GM19324 (cell line): Measurements from ENCODE around the gene MSI1.

Source experiments
- ATAC-seq: cut with Tn5 transposase; IDR thresholded peaks from one replicate; pipeline ENCODE4 v1.9.1; 2021; ENCODE audit warnings: mild to moderate bottlenecking, moderate library complexity; ENCODE audit not compliant: unreplicated experiment, low FRiP score

Gene MSI1

DNA sequence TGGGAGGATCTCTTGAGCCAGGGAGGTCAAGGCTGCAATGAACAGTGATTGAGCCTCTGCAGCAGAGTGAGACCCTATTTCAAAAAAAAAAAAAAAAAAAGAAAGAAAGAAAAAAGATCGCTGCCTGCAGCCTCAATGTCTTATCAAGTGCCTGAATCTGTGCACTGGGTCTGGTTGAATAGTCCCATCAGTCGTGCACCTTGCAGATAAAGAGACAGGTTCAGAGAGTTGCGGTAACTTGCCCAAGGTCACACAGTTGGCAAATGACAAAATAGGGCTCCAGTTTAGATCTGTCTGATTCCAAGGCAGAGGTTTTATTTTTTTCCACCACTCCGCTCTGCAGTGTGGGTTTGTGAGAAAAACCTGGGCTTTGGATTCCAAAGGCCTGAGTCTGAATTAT is 40.7 kb downstream of the MSI1 start:
- no peak for ATAC-seq

- ATAC-seq, result no peak
Measured at GRCh38 chr12:120327593-120327992, 41.4 kb downstream of the MSI1 start, which contains the start of gene PLA2G1B. Gene PLA2G1B, minus strand, starts transcription at chr12:120327779. Its CDS starts 26 bp downstream, at chr12:120327753.

DNA sequence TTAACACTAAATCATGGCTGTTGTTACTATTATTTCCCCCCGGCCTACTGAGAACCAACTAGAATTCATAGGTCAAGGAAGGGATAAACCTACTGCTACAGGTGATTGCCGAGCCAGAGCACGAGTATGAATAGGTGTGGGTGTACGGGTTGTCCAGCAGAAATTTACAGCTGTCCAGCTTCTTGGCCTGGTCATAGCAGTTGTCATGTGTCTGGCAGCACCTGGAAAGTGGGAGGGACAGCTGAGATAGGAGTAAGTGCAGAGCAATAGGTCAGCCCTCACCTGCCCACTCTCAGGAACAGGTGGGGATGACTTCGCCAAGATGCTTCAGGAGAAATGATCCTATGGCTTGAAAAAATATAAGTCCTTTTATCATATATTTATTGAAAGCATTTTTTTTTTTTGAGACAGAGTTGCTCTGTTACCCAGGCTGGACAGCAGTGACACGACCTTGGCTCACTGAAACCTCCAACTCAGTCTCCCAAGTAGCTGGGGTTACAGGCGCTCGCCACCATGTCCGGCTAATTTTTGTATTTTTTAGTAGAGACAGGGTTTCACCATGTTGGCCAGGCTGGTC is 44.0 kb downstream of the MSI1 start:
- no peak for ATAC-seq

DNA sequence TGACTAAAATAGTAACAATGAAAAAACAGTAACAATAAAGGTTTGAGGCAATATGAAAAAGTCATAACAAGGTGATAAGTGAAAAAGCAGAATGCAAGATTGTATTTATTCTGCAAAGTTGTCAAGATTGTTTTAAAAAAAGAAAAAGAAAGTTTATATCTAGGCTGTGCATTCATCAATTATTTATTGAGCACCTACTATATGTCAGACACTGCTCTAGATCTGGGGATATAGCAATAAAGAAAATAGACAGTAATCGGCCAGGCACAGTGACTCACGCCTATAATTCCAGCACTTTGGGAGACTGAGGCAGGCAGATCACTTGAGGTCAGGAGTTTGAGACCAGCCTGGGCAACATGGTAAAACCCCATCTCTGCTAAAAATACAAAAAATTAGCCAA is 45.2 kb downstream of the MSI1 start:
- no peak for ATAC-seq

DNA sequence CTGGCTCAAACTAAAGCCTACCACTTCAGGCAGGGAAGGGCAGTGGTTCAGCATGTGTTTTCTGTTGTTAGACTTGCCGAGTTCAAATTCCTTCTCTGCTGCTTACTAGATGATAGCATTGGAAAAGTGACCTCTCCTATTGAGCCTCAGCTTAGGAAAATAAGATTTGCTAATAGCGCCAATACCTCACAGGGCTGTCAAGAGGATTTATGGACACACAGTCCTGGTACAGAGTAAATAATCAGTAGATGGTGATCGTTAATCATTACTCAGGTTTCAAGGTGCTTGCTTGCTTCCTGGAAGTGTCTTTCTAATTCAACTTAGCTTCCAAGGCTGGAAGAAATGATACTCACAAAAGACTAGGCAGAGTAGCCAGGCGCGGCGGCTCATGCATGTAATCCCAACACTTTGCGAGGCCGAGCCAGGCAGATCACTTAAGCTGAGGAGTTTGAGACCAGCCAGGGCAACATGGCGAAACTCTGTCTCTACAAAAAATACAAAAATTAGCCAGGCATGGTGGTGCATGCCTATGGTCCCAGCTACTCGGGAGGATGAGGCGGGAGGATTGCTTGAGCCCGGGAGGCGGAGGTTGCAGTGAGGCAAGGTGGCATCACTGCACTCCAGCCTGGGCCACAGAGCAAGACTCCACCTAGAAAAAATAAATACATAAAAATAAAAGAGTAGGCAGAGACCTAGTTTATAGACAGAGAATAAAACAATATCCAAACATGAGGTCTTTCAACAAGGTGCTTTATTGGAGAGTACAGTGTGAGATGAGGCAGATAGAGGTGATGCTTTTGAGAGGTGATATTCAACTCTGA is 47.4 kb downstream of the MSI1 start:
- ATAC-seq, result no peak

GRCh38 chr12:120317224-120318105 is 51.5 kb downstream of the MSI1 start:
- peak; percentile 100 for ATAC-seq

GRCh38 chr12:120316798-120317223 is 52.2 kb downstream of the MSI1 start:
- no peak for ATAC-seq

- ATAC-seq, result no peak
Measured at GRCh38 chr12:120314220-120314619, 54.7 kb downstream of the MSI1 start.

GRCh38 chr12:120301962-120302815 is 66.8 kb downstream of the MSI1 start, which contains the start of gene SIRT4:
Gene SIRT4, plus strand, starts transcription at chr12:120302321. Its CDS starts 1,241 bp downstream, at chr12:120303562.
- peak; percentile 97 for ATAC-seq

DNA sequence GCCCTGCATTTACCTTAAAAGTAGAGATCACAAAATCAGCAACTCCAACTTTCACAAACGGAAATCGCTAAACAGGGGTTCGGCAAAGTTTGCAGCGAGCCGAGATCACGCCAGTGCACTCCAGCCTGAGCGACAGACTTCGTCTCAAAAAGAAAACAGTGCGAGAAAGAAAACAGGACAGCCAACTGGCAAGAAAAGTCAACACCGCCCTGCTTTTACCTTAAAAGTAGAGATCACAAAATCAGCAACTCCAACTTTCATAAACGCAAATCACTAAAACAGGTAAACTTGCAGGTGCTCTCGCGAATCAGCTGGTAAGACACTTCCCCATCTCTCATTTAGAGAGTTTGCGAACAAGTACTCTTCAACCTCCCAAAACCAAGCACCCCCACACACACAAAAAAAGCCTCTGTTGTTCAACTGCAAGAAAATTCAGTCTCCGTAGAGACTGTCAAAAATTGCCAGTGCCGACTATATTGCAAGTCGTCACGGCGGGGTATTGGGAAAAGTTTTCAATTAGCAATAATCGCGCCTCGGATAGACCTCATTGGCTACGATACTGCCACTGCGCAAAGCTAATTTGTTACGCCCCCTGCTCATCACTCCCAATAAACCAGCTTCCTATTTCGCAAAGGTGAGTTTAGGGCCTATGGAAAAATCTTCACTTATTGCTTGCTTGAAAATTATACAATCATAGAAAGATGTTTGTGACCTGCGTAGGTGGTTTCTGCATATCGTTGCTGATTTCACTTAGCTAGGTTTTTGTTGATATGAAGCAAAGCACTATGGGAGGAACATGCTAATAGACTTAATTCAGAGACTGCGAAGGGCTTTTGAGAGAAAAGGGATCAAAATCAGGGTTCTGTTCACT is 76.1 kb downstream of the MSI1 start, which contains the start of gene RNU4-1:
RNU4-1 (minus strand) TSS at position 577 of the 871 bp plus-strand sequence.
- ATAC-seq, result peak; percentile 35

DNA sequence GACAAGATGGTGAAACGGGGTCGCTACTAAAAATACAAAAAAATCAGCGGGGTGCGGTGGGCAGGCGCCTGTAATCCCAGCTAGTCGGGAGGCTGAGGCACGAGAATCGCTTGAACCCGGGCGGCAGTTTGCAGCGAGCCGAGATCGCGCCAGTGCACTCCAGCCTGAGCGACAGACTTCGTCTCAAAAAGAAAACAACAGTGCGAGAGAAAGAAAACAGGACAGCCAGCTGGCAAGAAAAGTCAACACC is 76.6 kb downstream of the MSI1 start:
- peak; percentile 10 for ATAC-seq
